ENCODE data around the gene UBAC1. TPM values are rescaled to one million over a fixed set of nuclear protein-coding genes. Genes with fewer than 3 reads are reported as not detected.

UBAC1 gene
- total RNA-seq, 4 donors from 2014 or later, result 52.9 to 76.3 (median 63.5) TPM

GRCh38 chr9:135923508-135923907 is 37.7 kb downstream of the UBAC1 start:
- no peak overlapping the region for H3K27ac ChIP-seq
- no peak for TF ChIP-seq POLR2AphosphoS5 (IDR thresholded peaks at IDR 0.05)
- TF ChIP-seq, protein P1, sequence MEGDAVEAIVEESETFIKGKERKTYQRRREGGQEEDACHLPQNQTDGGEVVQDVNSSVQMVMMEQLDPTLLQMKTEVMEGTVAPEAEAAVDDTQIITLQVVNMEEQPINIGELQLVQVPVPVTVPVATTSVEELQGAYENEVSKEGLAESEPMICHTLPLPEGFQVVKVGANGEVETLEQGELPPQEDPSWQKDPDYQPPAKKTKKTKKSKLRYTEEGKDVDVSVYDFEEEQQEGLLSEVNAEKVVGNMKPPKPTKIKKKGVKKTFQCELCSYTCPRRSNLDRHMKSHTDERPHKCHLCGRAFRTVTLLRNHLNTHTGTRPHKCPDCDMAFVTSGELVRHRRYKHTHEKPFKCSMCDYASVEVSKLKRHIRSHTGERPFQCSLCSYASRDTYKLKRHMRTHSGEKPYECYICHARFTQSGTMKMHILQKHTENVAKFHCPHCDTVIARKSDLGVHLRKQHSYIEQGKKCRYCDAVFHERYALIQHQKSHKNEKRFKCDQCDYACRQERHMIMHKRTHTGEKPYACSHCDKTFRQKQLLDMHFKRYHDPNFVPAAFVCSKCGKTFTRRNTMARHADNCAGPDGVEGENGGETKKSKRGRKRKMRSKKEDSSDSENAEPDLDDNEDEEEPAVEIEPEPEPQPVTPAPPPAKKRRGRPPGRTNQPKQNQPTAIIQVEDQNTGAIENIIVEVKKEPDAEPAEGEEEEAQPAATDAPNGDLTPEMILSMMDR (IDR thresholded peaks at IDR 0.05), result no peak
- TF ChIP-seq EP300 (IDR thresholded peaks at IDR 0.05), result no peak
- TF ChIP-seq POLR2A (IDR thresholded peaks at IDR 0.05), result no peak
- no peak overlapping the region for H3K4me3 ChIP-seq
- WGBS, 2 donors (ENCODE audit: low coverage in 1 of 2), result 87 to 100% methylated on average over 6 to 8 of the region's 13 CpGs
- H3K27me3 ChIP-seq, result no peaks in the 10 kb centered on the region
- H3K9me3 ChIP-seq, result peaks cover 0 to 16% (median 0%) of the 10 kb centered on the region in 3 donors
- ATAC-seq, result no peak
- H3K4me1 ChIP-seq, result peaks cover 0 to 7% (median 0%) of the 10 kb centered on the region in 3 donors
- peaks cover 0 to 37% of the 10 kb centered on the region in 2 donors for H3K36me3 ChIP-seq

GRCh38 chr9:135921749-135922310 is 39.3 kb downstream of the UBAC1 start:
- no peaks in the 10 kb centered on the region for H3K27me3 ChIP-seq
- H3K36me3 ChIP-seq, result peaks cover 0 to 31% of the 10 kb centered on the region in 2 donors
- no peaks in the 10 kb centered on the region for H3K4me1 ChIP-seq
- H3K4me3 ChIP-seq, result no peak overlapping the region
- 74 to 100% methylated on average over 1 to 4 of the region's 14 CpGs for WGBS, 2 donors (ENCODE audit: low coverage in 1 of 2)
- peaks cover 0 to 33% (median 0%) of the 10 kb centered on the region in 3 donors for H3K9me3 ChIP-seq
- no peak overlapping the region for H3K27ac ChIP-seq
- ATAC-seq, result no peak
- TF ChIP-seq, protein P1 (IDR thresholded peaks at IDR 0.05), result no peak
- TF ChIP-seq POLR2AphosphoS5 (IDR thresholded peaks at IDR 0.05) (no peak), EP300 (IDR thresholded peaks at IDR 0.05) (no peak), POLR2A (IDR thresholded peaks at IDR 0.05) (no peak)

DNA sequence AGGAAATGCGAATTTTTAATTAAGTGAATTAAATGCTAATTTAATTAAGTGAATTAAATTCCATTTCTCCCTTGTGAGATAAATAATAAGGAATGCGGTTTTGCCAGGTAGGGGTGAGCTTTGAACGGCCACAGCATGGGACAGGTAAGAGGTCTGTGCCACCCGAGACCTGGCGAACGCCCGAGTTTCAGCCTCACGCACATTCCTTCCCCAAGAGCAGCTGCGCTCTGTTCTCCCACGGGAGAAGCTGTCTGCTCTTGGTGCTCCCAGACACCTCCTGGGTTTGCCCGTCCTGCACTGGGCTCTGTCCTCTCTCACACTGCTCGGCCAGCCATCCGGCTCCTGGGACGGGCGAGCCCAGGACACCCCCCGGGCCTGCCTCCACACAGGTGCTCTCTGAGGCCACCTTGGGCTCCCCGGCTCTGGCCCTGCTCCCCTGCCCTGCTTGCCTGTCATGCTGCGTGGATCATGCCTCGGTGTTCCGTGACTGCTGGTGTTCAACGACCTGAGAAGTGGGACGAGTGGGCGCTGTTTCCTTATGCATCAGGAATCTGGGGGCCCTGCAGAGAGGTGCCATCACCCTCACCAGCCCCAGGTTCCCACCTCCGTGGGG is 40.1 kb downstream of the UBAC1 start:
- 48 to 68% methylated on average over 3 to 8 of the region's 24 CpGs for WGBS, 2 donors (ENCODE audit: low coverage in 1 of 2)
- no peak for TF ChIP-seq EP300 (IDR thresholded peaks at IDR 0.05)
- TF ChIP-seq, protein P1 (IDR thresholded peaks at IDR 0.05), result no peak
- no peak overlapping the region for H3K27ac ChIP-seq
- no peak for ATAC-seq
- H3K27me3 ChIP-seq, result no peaks in the 10 kb centered on the region
- peaks cover 0 to 40% (median 0%) of the 10 kb centered on the region in 3 donors for H3K9me3 ChIP-seq
- peaks cover 0 to 29% of the 10 kb centered on the region in 2 donors for H3K36me3 ChIP-seq
- no peak overlapping the region for H3K4me3 ChIP-seq
- no peaks in the 10 kb centered on the region for H3K4me1 ChIP-seq

GRCh38 chr9:135920256-135920930 is 40.8 kb downstream of the UBAC1 start:
- no peak overlapping the region for H3K27ac ChIP-seq
- ATAC-seq, result no peak

More at GRCh38 chr9:135920256-135920930, 40.8 kb downstream of the UBAC1 start:
- H3K4me3 ChIP-seq, result no peak overlapping the region
- TF ChIP-seq POLR2A (IDR thresholded peaks at IDR 0.05) (no peak), EP300 (IDR thresholded peaks at IDR 0.05) (no peak), POLR2AphosphoS5 (IDR thresholded peaks at IDR 0.05) (no peak)
- TF ChIP-seq, protein P1 (IDR thresholded peaks at IDR 0.05), result no peak
- H3K36me3 ChIP-seq, result peaks cover 0 to 32% of the 10 kb centered on the region in 2 donors
- WGBS, 2 donors (ENCODE audit: low coverage in 1 of 2), result no CpG with 5 or more reads among the region's 15 CpGs
- no peaks in the 10 kb centered on the region for H3K27me3 ChIP-seq
- H3K4me1 ChIP-seq, result no peaks in the 10 kb centered on the region
- peaks cover 0 to 47% (median 0%) of the 10 kb centered on the region in 3 donors for H3K9me3 ChIP-seq
